Liver (tissue), 9 donors: ENCODE results near the gene SLC37A2. TPM values are rescaled to one million over a fixed set of nuclear protein-coding genes. Genes with fewer than 3 reads are reported as not detected.

ENCODE experiments used
- DNase-seq: peaks from one replicate; pipeline ENCODE4 v3.0.0-alpha.2; 2017; ENCODE audit warnings: low spot score
- H3K27ac ChIP-seq, 2 donors: one replicate each; pipeline ENCODE4 v1.7.0; 2013; ENCODE audit warnings: inconsistent platforms in 2 of 2, low read length in 2 of 2, control low read depth in 1 of 2, low read depth in 1 of 2, mild to moderate bottlenecking in 1 of 2
- H3K27me3 ChIP-seq, 4 donors: one replicate each; pipeline versions ENCODE4 v1.6.1 to v1.7.0; 2013; ENCODE audit warnings: low read length in 3 of 4, inconsistent platforms in 1 of 4, mild to moderate bottlenecking in 1 of 4, moderate library complexity in 1 of 4; ENCODE audit not compliant: control insufficient read depth in 4 of 4, insufficient read depth in 4 of 4
- H3K36me3 ChIP-seq, 4 donors: one replicate each; pipeline versions ENCODE4 v1.6.1 to v1.7.0; 2013; ENCODE audit warnings: low read length in 3 of 4, mild to moderate bottlenecking in 3 of 4, low read depth in 1 of 4, moderate library complexity in 1 of 4; ENCODE audit not compliant: control insufficient read depth in 4 of 4, insufficient read depth in 3 of 4
- H3K4me1 ChIP-seq, 4 donors: one replicate each; pipeline versions ENCODE4 v1.6.1 to v1.7.0; 2013; ENCODE audit warnings: low read length in 3 of 4, mild to moderate bottlenecking in 3 of 4, moderate library complexity in 1 of 4; ENCODE audit not compliant: control insufficient read depth in 4 of 4, insufficient read depth in 4 of 4
- H3K4me3 ChIP-seq, 3 donors: one replicate each; pipeline versions ENCODE4 v1.6.1 to v1.7.0; 2013; ENCODE audit warnings: low read length in 3 of 3, control low read depth in 1 of 3, low read depth in 1 of 3, mild to moderate bottlenecking in 1 of 3
- H3K9ac ChIP-seq, 2 donors: one replicate each; pipeline ENCODE4 v1.7.0; 2013; ENCODE audit warnings: low read length in 2 of 2, mild to moderate bottlenecking in 2 of 2, moderate library complexity in 2 of 2, control low read depth in 1 of 2, low read depth in 1 of 2
- H3K9me3 ChIP-seq, 4 donors: one replicate each; pipeline versions ENCODE4 v1.6.1 to v1.7.0; 2013; ENCODE audit warnings: low read length in 3 of 4; ENCODE audit not compliant: control insufficient read depth in 4 of 4
- ATF3 ChIP-seq: IDR thresholded peaks from 2 replicates; pipeline ENCODE4 v1.6.1; 2016; ENCODE audit warnings: antibody characterized with exemption
- CTCF ChIP-seq: fragments of 150-350 bp; IDR thresholded peaks from 2 replicates; pipeline ENCODE4 v1.5.1; 2017; ENCODE audit warnings: improper control_type of control experiment, low read depth, low read length; ENCODE audit not compliant: missing input control
- EGR1 ChIP-seq, 2 donors: IDR thresholded peaks; 2 replicates each; pipeline ENCODE4 v1.6.1; 2016 to 2018; ENCODE audit warnings: antibody characterized with exemption in 2 of 2, low read depth in 2 of 2
- FOXA1 ChIP-seq: IDR thresholded peaks from 2 replicates; pipeline ENCODE4 v1.6.1; 2016; ENCODE audit warnings: antibody characterized with exemption
- FOXA2 ChIP-seq: IDR thresholded peaks from 2 replicates; pipeline ENCODE4 v1.6.1; 2016; ENCODE audit warnings: antibody characterized with exemption
- GABPA ChIP-seq, 2 donors: IDR thresholded peaks in 1 of 2; conservative IDR thresholded peaks in 1 of 2; 2 replicates each; pipeline ENCODE4 v1.6.1; 2016; ENCODE audit warnings: antibody characterized with exemption in 2 of 2, mild to moderate bottlenecking in 1 of 2, moderate library complexity in 1 of 2
- HNF4A ChIP-seq, 2 donors: conservative IDR thresholded peaks; 2 replicates each; pipeline ENCODE4 v1.6.1; 2016; ENCODE audit warnings: antibody characterized with exemption in 2 of 2, mild to moderate bottlenecking in 2 of 2
- HNF4G ChIP-seq: IDR thresholded peaks from 2 replicates; pipeline ENCODE4 v1.6.1; 2016; ENCODE audit warnings: antibody characterized with exemption
- JUND ChIP-seq, 2 donors: IDR thresholded peaks; 2 replicates each; pipeline ENCODE4 v1.6.1; 2016; ENCODE audit warnings: antibody characterized with exemption in 2 of 2
- MAX ChIP-seq: IDR thresholded peaks from 2 replicates; pipeline ENCODE4 v1.6.1; 2016; ENCODE audit warnings: antibody characterized with exemption
- RAD21 ChIP-seq, 2 donors: IDR thresholded peaks; 2 replicates each; pipeline ENCODE4 v1.6.1; 2016; ENCODE audit warnings: antibody characterized with exemption in 2 of 2, mild to moderate bottlenecking in 2 of 2
- REST ChIP-seq: IDR thresholded peaks from 2 replicates; pipeline ENCODE4 v1.6.1; 2016; ENCODE audit warnings: antibody characterized with exemption, mild to moderate bottlenecking
- RXRA ChIP-seq, 2 donors: IDR thresholded peaks; 2 replicates each; pipeline ENCODE4 v1.6.1; 2017 to 2018; ENCODE audit warnings: antibody characterized with exemption in 2 of 2, mild to moderate bottlenecking in 1 of 2
- SP1 ChIP-seq: IDR thresholded peaks from 2 replicates; pipeline ENCODE4 v1.6.1; 2018; ENCODE audit warnings: antibody characterized with exemption, mild to moderate bottlenecking
- TAF1 ChIP-seq: conservative IDR thresholded peaks from 2 replicates; pipeline ENCODE4 v1.6.1; 2016; ENCODE audit warnings: antibody characterized with exemption, mild to moderate bottlenecking
- YY1 ChIP-seq: IDR thresholded peaks from 2 replicates; pipeline ENCODE4 v1.6.1; 2016; ENCODE audit warnings: antibody characterized with exemption, mild to moderate bottlenecking
- ZBTB33 ChIP-seq: IDR thresholded peaks from 2 replicates; pipeline ENCODE4 v1.6.1; 2016; ENCODE audit warnings: antibody characterized with exemption
- WGBS: extraction: QIAGEN DNeasy Blood & Tissue Kit; methylation state at CpG from one replicate; pipeline ENCODE4 v1.1.7; 2013; 5-methylcytosine and 5-hydroxymethylcytosine counted together
- polyA plus RNA-seq, 2 donors: library from polyadenylated mRNA; stranded (reverse) in 1 of 2; unstranded in 1 of 2; fragments of 200-250 nt in 1 of 2; fragments of >200 nt in 1 of 2; fragmentation: Nextera tagmentation in 1 of 2; extraction: Ambion mirVana in 1 of 2; gene quantifications; one replicate each; pipeline versions ENCODE4 v1.2.1 to v1.2.3, GENCODE V29; 2013 to 2015
- total RNA-seq, 2 donors: library from RNA; depleted of rRNA; stranded (reverse); fragments of >200 nt; gene quantifications; one replicate each; pipeline ENCODE4 v1.2.3, GENCODE V29; 2014
- donor health status: healthy.
- donor health status: healthy.
- donor health status: healthy.
- donor health status: healthy.
- donor health status: healthy.

The SLC37A2 gene
- total and polyA plus RNA-seq, 4 donors, result 0.51 to 12.3 (median 5.6) TPM

GRCh38 chr11:125071846-125072217, 8.7 kb downstream of the SLC37A2 start:
- Histone ChIP-seq H3K4me1 (peaks cover 0 to 3% (median 0%) of the 10 kb centered on the region in 4 donors), H3K27ac (peak overlapping the region in 1 of 2 donors; percentile 52), H3K9ac (no peak overlapping the region), H3K36me3 (no peaks in the 10 kb centered on the region), H3K4me3 (no peak overlapping the region), H3K9me3 (no peaks in the 10 kb centered on the region), H3K27me3 (no peaks in the 10 kb centered on the region)
- DNase-seq, result no peak
- no peak for TF ChIP-seq TAF1
- TF ChIP-seq HNF4G, result no peak
- WGBS, result 77% methylated on average over 6 of the region's 6 CpGs

- 78% methylated on average over 12 of the region's 12 CpGs for WGBS
- peaks cover 0 to 3% (median 0%) of the 10 kb centered on the region in 4 donors for H3K4me1 ChIP-seq
Observed at GRCh38 chr11:125072218-125072960, 9.3 kb downstream of the SLC37A2 start.

More at GRCh38 chr11:125072218-125072960, 9.3 kb downstream of the SLC37A2 start:
- Histone ChIP-seq H3K9me3 (no peaks in the 10 kb centered on the region), H3K36me3 (no peaks in the 10 kb centered on the region), H3K9ac (no peak overlapping the region), H3K4me3 (no peak overlapping the region), H3K27ac (no peak overlapping the region), H3K27me3 (no peaks in the 10 kb centered on the region)
- TF ChIP-seq HNF4G, result no peak
- TF ChIP-seq ATF3, result no peak
- no peak for TF ChIP-seq JUND (IDR thresholded peaks at IDR 0.05)
- TF ChIP-seq RAD21 (IDR thresholded peaks at IDR 0.05), result no peak
- TF ChIP-seq EGR1 (IDR thresholded peaks at IDR 0.05; ENCODE audit: low read depth in 2 of 2), result no peak
- no peak for TF ChIP-seq MAX
- TF ChIP-seq SP1, result no peak
- TF ChIP-seq ZBTB33, result no peak
- no peak for TF ChIP-seq GABPA (IDR thresholded peaks at IDR 0.05 in 1 of 2, conservative IDR thresholded peaks at IDR 0.05 in 1 of 2)
- no peak for TF ChIP-seq YY1
- TF ChIP-seq HNF4A (conservative IDR thresholded peaks at IDR 0.05), result no peak
- TF ChIP-seq REST, result no peak
- no peak for TF ChIP-seq TAF1
- TF ChIP-seq FOXA1, result no peak
- TF ChIP-seq CTCF, result no peak
- no peak for TF ChIP-seq RXRA (IDR thresholded peaks at IDR 0.05)
- TF ChIP-seq FOXA2, result no peak
- DNase-seq, result no peak
